ENCODE results near the gene FAM168A.
A peak's percentile ranks its signal among the peaks of the same experiment; 100 is the strongest.

The FAM168A gene

DNA sequence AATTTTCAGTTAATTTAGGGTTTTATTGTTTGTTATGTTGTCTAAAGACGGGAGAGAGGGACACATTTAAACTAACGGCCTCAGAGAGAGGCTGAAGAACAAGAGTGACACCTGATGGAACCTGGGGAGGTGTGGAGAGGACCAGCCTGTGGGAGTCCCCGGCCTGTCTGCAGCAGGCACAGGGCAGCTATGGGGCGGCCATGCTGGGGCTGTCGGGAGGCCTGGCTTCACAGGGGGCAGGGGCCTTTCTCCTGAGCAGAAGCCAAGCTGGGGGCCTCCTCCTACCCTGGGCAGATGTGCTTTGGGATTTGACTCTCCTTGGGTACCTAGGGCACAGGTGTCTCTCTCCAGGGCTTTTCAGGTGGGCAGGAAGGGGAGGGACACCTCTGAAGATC lies 199.8 kb downstream of the FAM168A start:
- no peak for DNase-seq

DNA sequence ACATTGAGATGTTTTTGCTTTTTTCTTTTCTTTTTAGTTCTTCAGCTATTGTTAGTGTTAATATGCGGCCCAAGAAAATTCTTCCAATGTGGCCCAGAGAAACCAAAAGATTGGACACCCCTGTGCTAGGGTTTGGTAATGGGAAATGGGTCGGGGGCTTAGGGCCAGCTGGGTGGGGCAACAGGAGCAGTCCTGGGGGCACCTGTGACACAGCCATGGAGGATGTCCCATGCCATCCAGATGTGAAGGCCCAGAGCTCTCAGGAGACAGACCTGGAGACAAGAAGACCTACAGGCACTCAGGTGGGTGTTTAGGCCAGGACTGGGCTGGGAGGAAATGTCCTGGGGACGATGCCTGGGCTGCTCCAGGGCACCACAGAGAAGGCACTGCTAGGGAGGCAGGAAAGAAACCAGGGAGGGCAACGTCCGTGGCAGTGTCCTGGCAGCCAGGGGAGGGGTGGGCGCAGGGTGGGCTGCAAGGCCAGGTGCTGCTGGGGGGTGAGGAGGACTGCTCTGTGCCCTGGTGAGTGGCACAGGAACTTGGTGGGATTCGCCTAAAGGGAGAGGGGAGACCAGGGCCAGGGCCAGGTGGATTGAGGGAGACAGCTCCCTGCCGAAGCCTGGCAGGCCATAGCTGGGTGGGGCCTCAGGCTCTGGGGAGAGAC lies 200.3 kb downstream of the FAM168A start:
- no peak for DNase-seq

DNA sequence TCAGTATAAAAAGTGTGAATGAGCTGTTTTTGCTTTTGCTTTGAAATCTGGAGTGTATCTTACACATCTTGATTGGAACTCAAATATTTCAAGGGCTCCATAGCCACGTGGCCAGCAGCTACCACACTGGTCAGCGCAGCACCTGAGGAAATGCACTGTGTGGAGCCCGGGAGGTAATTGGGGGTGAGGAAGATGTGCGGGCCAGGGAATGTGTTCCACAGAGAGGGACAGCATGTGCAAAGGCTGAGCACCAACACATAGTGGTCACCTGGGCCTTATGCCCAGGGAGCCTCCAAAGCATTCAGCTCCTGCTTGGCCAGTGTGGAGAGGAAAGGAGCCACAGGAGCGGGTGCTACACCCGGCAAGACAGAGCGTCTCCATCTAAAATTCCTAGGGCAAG lies 200.9 kb downstream of the FAM168A start:
- no peak for DNase-seq

DNA sequence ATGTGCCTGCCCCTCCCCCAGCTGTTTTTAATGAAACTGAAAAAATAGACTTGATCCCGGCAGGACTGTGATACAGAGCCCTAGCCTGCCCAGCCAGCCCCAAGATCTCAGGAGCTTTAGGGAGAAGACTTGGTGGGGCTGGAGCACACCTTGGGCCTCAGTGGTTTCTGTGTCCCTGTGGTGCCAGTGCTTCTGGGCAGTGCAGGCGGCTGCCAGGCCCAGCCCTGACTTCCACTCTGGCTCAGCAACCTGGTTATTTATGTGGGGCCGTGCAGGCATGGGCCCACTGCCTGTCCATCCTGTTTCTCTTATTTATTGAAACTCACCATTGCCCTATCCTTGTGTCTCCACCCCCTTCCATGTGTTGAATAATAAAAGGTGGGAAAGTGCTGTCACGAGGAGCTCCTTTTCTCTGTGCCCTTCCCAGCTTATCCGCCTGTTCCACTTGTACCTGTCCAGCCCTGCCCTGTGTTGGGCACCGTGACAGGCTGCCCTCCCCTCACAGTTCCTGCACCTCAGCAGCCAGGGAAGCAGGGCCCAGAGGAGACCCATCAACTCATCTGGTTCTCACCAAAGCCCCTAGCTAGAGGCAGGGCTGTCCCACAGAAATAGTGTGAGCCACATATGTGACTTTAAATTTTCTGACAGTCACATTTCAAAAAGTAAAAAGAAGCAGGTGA lies 201.5 kb downstream of the FAM168A start:
- DNase-seq, result no peak

DNA sequence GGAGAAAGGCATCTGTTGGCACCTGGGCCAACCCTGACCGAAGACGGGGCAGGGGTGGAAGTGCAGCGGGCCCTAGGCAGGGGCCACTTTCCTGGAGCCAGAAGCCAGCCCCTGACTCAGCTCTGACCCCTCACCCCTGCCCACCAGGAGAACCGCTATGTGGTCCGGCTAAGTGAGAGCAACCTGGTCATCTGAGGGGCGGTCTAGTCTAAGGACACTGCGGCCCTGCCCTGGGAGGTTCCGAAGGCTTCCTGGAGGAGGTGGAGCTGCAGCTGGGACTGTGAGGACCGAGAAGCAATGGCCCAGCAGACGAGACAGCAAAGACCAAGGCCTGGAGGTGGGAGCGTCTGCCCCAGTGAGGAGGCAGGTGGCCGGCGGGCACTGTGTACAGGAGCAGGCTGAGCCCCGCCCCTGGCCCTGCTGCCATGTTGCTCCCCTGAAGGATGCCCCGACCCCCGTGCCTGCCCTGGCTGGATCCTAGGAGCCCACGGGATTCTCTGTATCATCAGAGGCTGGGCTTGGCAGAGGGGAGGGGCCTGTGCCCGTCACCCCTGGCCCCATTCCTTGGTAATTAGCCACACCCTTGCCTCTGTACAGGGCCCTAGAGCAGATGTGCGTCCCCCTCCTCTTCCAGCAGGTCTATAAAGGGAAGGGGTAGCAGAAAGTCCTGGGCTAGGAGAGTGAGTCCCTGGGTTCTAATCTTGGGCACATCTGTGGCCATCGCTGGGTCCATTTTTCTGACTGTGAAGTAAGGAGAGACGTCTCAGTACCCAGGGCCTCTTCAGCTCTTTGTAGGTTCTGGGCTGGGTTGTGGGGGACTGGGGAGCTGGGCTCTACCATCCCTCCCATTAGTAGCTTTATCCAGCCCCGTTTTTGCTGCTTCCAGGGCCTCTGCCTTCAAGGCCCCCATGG lies 202.4 kb downstream of the FAM168A start:
- no peak for DNase-seq

DNA sequence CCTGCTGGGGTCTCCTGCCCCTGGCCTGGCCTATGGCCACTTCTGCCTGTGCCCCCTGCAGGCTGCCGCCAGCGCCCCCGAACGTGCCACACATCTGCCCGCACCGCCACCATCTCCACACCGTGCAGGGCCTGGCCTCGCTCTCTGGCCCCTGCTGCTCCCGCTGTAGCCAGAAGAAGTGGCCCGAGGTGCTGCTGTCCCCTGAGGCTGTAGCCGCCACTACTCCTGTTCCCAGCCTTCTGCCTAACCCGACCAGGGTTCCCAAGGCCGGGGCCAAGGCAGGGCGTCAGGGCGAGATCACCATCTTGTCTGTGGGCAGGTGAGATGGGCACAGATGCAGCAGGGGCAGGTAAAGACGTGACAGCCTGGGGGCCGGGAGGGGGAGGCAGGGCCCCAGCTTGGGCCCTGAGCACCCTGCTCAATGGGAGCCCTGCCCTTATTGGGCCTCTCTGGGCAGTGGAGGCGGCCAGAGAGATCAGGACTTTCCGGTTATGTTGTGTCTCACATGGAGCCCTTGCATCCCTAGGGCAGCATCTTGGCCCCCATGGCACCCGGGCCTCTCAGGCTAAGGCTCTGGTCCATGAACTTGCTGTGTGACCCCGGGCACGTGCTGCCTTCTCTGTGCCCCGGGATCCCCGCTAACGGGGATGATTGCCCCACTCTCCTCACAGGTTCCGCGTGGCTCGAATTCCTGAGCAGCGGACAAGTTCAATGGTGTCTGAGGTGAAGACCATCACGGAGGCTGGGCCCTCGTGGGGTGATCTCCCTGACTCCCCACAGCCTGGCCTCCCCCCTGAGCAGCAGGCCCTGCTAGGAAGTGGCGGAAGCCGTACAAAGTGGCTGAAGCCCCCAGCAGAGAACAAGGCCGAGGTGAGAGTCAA lies 203.3 kb downstream of the FAM168A start:
- no peak for DNase-seq

DNA sequence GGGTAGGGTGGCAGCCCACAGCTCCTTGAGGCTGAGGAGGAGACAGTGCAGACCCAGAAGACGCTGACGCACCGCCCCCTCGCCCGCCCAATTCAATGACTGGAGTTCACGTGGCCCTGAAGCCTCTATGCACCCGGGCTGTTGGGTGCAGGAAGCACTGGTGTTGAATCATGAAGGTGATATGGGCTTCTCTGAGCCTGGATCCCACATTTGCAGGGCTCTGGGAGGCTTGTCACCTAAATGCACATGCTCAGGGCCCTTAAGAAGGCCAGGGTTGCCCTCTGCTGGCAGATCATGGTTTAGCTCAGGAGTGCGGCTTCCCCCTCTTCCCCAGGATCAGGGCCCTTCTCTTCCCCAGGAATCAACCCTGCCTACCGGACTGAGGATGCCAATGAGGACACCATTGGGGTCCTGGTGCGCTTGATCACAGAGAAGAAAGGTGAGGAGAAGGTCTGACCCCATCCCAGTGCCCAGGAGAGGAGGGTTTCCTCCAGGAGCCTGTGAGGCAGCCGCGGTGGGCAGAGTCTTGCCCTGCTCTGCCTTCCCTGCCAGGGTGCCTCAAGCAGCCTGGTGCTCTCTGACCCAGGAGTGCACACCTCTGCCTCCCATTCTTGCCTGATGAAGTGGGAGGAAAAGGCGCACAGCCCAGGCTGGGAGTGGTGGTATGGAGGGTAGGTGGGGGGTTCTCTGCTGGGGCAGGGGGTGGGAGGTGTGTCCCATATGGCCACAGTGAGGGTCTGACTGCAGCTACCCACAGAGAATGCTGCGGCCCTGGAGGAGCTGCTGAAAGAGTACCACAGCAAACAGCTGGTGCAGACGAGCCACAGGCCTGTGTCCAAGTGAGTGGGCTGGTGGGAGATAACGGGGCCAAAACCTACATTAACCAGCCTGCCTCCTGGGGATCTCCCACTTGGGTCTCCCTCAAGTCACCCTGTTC lies 204.2 kb downstream of the FAM168A start:
- peak; percentile 67 to 70 for DNase-seq

DNA sequence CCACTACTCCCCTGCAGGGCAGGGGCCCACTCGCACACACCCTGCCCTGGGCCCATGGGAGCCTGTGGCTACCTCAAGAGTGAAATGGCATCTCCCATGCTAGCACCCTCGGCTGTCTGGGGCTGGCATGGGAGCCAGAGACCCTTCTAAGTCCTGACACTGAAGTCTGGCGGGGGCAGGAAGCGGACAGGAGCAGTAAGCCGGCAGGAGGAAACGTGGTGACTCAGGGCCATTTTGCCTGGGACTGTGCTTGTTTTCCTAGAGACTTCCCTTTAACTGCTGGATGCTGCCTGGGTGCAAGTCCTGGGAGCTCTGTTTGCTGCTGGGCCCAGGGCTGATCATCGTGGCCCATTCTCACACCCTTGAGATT lies 204.9 kb downstream of the FAM168A start:
- no peak for DNase-seq

DNA sequence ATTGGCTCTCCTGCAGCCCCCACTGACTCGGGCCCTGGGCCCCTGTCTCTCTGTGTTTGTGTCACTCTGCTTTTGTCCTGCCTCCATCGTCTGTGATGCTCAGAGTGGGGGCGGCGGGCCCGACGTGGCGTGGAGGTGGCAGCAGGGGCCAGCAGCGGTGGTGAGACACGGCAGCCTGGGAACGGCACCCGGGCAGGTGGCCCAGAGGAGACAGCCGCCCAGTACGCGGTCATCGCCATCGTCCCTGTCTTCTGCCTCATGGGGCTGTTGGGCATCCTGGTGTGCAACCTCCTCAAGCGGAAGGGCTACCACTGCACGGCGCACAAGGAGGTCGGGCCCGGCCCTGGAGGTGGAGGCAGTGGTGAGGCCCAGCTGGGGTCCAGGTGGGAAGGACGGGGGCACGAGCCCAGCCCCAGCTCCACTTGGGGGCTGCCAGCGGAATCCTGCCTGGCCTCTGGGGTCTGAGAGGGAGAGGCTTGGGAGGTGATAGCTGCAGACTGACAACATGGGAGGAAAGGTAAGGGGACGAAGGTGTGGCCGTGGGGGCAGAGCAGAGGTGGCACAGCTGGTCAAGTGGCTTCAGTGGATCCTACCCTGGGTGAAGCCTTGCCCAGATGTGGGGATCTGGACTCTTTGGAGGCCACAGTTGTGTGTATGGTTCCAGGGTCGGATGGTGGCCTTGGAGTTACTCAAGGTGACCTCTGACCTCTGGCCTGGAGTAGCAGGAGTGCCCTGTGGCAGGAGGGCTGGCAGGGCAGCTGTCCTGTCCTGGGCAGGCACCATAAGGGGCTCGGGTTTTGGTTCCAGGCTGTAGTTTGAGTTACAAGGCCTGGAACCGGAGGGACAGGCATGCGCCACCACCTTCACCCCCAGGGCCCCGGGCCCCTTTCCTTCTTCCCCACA lies 205.6 kb downstream of the FAM168A start:
- DNase-seq, result no peak

DNA sequence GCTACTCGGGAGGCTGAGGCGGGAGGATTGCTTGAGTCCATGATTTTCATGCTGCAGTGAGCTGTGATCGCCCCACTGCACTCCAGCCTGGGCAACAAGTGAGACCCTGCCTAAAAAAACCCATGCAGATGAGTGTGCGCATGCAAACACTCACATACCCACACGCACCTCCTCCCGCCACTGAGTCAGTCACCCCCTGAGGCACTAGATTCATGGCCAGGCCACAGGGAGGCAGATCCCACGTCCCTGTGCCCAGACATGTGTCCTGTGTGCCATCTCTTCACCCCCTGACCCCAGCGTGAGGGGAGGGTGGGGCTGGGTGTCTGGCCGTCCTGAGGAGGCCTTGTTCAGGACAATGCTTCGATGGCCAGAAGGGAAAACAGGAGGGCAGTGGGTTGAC lies 206.2 kb downstream of the FAM168A start:
- no peak for DNase-seq

DNA sequence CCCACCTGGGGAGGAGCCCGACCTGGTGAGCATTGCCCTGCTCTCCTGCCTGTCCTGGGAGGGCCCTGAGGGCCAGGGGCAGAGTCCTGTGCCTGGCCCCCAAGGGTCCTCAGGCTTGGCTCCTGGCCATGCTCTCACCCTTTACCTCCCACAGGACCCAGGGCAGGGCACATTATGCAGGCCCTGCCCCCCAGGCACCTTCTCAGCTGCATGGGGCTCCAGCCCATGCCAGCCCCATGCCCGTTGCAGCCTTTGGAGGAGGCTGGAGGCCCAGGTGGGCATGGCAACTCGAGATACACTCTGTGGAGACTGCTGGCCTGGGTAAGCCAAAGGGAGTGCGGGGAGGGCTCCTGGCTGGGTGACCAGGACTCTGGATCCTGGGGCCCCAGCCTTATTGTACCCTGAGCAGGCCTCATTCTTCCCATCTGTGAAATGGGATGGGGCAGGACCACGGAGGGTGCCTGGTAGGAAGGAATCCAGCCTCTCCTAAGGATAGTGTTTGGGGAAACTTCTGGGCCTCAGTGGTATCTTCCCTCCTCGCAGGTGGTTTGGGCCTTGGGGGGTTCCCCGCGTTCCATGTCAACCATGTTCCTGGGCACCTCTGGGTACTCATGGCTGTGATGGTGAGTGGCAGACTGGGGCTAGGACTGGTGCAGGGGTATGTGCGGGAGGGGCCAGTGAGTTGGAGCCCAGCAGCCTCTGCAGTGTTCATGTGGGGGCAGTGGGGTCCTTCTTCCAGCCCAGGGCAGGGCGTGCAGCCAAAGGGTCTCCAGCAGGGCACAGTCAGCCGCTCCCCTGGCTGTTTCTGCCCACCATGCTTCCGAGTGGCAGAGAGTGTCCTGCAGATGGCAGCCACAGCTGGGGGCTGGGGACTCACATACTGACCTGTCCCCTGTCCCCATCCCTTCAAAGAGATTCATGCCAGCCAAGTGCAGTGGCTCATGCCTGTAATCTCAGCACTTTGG lies 207.0 kb downstream of the FAM168A start:
- no peak for DNase-seq

DNA sequence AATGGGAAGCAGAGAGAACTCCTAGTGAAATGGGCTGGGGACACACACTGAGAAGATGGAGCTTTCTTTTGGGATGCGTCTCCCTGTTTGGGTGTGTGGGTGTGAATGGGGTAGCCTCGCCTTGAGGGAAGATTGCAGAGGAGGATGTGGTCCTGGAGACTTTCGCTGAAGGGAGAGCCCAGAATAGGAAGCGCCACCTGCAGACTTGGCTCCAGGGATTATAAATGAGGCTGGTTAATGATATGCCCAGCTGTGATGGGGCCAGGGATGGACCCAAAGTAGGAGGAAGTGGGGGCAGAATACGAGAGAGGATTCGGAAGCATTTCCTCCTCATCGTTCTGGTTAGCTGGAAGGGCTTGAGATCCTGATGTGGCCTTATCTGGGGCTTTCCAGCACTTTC lies 208.0 kb downstream of the FAM168A start:
- DNase-seq, result no peak

DNA sequence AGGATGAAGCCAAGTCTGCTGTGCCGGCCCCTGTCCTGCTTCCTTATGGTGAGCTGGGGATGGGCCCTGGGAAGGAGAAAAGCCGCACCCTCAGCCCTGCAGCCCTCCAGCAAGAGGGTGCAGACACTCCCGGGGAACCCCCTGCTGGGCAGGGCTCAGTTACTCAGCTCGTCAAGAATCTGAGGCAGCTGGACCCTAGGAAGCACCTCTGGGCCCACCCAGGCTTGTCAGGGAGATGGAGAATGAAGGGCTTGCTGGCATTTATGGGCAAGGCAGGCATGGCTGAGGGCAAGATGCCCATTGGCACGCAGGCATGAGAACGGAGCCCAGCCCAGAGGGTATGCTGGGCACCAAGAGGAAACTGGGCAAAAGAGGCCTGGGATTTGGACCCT lies 208.8 kb downstream of the FAM168A start:
- no peak for DNase-seq

DNA sequence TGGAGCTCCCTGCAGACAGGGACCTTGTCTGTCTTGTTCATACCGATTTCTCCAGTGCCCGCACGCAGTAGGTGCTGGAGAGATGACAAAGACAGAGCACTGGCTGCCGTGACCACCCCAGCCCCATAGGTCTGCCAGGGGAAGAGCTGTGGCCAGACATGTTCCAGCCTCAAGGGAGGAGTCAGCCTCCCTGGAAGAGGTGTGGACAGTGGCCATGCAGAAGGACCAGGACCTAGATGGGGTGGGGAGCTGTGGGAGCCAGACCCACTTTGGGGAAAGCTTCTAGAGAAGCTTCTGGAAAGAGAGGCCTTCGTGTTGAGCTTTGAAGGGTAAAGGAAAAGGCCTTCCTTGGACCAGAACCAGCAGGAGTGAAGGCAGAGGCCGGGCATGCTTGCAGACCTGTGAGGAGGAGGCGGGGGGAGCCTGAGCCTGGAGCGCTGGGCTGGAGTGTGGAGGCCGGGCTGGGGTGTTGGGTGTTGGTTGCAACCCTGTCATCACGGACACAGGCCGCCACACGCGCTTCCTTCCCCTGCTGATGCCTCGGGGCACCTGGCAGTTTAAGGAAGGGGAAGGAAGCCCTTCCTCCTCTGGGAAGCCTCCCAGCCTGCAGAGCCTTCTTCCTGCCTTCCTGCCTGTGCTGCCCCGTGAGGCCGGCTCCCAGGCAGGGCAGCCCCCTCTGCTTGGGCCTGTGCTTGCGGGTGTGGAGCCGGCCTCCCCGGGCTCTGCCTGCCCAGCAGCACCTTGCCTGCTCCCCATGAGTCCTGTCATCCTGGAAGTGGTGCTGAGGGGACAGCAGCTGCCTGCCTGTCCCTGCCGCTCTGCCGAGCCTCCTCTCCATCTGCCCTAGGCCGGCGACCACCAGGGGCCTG lies 209.4 kb downstream of the FAM168A start:
- peak in 1 of 2 donors; percentile 34 for DNase-seq

DNA sequence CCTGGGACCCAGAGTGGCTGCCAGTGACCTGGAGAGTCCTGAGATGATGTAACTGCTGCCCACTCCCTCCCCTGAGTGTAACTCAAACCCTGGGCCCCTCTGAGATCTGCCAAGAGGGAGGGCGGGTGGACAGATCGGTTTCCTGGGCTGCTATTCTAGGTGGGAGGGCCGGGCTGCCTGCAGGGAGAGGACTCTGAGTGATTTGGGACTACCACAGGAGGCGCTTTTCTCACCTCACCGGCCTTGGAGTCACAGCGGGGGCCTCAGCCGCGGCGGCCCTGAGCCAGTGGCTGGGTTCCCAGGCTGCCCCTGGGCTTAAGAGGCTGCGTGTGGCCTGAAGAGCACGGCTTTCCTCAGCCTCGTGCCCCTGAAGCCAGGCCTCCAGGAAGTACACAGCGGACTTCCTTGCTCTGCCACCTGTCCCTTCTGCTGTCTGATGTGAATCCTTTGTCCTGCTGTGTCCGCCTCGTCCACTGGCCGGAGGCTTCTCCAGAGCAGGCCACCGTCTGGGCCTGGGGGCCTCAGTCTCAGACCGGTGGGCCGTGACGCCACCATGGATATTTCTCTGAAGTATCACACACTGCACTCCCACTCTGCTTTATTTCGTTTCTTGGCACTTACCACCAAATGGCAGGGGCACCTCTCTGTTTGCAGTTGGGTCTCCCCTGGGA lies 210.2 kb downstream of the FAM168A start:
- no peak for DNase-seq

DNA sequence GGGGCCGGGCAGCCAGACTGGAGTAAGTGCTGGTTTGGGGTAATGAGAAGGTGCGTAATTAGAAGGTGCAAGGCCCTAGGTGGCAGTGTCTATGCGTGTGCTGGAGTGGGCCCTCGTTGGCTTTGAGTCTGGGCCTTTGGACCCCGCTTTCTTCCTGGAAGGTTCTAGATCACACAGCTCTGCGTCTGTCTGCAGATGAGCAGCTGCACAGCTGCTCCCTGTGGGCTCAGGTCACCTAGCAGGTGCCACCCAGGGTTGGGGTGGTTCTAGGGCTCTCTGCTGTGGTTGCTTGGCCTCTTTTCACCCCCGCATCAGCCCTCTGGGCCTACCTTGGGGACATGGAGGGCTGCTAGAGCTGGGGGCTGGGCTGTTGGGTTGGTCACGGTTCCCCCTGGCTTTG lies 211.4 kb downstream of the FAM168A start:
- DNase-seq, result no peak

DNA sequence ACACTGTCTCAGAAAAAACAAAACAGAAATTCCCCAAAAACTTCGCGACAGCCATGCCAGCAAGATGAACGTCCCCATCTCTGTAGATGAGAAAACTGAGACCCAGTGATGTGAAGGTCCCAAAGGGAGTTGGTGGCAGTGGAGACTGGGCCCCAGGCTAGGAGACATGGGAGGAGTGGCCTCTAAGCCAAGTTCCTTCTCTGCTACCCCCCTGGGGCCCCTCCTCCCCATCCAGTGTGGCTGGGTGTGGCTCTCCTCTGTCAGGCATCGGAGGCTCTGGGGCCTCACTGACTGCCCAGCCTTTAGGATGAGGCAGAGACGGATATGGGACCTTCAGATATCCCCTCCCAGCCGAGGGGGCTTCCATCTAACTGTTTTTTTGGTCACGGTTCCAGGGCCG lies 211.9 kb downstream of the FAM168A start:
- DNase-seq, result peak in 1 of 2 donors; percentile 67

Data from CD4-positive, alpha-beta T cell treated with Interleukin-4 for 1 hour (primary cell).